HG02623 (cell line): Measurements from ENCODE around the gene PARM1.

ENCODE experiments used
- ATAC-seq: cut with Tn5 transposase; IDR thresholded peaks from one replicate; pipeline ENCODE4 v1.9.1; 2021; ENCODE audit warnings: moderate library complexity; ENCODE audit not compliant: unreplicated experiment

Gene PARM1

DNA sequence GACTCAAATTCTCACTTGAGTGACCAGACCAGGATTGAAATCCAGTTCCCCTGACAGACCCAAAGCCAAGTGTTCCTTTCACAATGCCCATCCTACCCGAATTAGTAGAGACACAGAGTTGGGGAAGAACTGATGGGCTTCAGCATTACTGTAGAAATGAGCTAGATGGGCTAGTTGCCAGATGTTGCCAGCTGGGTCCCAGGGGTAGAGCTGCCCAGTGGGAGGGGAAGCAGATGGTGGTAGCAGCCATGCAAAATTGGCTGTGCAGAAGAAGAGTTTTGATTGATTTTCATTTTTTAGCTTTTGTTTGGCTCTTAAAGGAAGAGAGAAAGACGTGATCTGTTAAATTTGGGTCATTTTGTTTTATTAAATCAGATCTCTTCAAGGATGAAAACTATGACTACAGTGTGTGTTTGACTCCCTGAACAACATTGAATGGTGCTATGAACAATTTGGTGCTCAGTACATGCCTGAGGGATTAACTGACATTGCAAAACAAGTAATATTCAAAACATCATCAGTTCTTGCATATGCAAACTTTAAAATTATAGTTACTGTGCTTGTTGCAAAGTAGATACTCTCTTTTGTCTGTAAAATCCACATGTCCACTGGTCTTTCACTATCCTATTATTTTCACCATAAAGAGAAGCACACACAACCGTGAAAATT lies 86.0 kb downstream of the PARM1 start:
- ATAC-seq, result no peak

DNA sequence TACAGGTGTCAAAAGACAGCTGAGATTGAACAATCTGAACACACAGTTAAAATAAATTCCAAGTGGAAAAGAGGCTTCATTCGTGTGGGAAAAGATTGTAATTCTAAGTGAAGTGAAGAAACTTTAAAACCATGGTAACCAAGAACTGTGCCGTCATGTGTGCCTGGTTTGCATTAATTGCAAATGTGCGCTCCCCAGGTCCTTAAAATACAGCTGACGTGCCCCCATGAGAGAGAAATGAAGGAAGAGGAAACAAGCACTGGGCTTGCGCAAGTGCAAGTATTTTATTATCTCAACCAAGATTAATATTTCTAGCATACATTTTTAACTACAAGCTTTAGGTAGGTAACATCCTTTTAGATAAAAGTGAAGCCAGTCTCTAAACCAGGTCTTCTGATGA lies 92.5 kb downstream of the PARM1 start:
- ATAC-seq, result no peak

DNA sequence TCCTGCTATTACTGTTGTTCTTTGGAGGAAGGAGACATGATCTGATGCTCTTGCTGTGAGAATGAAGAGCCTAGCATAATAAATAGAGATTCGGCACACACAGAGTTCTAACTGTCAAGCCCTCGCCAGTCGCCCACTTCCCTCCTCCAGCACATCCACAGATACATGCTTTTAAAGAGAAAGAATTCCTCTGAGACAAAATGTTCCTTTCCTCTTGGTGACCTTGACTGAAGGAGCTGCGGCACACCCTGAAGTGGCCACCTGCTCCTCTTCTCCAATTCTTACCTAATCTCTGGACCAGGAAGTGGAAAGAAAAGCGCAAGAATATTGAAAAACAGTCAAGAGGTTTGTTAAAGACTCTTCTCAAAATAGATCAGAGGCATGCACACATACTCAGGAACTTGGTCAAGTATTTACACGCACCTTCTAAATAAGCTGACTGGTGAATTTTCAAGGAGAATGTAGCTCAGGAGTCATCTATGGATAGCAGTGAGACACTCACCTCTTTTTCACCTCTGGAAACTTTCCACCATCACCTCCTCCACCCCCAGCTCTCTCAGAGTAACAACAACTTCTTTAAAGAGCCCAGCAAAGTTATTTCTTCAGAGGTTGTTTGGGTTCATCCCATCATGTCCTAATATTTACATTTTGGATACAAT lies 95.4 kb downstream of the PARM1 start:
- no peak for ATAC-seq

DNA sequence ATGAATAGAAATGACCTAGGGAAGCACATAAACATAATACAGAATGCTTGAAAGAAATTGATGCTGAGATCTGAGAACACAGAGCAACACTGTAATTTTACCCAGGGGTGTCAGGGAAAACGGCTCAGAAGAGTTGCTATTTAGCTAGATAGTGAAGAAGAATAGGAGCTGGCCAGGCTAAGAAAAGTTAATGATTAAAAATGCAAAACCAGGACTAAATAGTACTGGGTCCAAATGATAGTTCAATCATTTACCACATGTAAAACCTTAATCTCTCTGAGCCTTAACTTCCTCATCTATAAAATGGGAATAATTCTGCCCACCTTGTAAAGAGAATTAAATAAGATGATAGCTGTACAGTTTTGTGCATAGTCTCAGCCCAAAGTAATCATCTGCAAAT lies 97.1 kb downstream of the PARM1 start:
- ATAC-seq, result no peak

DNA sequence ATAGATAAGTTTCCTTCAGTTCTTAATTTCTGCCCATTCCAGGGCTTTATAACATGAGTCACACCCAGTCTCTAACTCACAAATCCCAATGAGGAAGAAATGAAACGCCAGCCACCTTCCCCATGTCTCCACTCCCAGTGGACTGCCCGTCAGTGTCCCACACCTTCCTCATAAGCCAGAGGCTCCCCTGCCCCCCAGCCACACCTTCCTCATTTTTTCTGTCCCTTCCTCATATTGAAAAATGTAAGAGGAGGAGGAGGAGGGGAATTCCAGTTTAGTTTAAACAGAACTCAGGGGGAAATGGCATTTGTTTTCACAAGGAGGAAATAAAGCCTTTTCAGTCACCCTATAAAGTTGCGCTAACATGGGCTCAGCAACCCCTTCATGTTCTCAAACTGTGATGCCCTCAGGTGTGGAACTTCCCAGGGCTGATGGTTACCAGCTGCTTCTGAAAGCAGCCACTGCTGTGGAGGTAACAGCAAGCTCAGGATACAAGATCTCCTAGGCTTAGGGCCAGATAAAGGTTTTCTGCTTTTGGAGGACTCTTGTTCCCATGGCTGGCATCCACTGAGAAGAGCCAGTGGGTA lies 97.8 kb downstream of the PARM1 start:
- ATAC-seq, result no peak

DNA sequence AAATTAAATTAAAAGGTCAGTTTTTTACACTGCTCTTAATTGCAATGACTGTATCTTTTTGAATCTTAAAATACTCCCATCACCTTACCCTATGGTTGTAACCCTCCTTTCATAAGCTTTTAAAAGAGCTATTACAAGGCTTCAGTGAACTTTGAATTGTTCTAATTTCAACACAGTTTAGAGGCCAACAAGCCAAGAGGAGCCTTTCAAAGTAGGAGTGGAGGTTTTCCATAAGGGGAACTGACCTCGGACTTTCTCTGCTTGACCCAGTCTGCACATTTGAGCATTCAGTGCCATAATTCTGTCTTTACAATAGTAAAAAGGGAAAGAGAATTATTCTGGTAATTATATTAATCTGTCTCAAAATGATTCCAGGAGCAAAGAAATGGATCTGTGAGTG lies 98.9 kb downstream of the PARM1 start:
- ATAC-seq, result no peak

DNA sequence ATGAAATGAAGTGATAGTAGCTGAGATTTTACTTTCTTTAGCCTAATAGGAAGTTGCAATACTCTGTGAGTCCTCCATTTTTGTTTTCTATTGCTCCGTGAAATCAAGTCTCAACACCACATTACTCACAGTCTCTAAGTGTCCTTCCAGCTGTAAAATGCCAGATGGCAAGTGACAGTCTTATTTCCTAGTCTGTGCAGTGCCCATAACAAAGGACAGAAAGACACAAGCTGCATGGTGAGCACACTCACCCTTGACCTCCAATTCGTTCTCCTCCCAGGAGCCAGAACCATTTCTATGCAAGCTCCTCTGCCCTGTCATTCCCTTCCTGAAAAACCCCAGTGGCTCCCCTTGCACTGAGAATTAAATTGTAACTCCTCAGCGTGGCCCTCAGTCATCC lies 101.6 kb downstream of the PARM1 start:
- no peak for ATAC-seq

DNA sequence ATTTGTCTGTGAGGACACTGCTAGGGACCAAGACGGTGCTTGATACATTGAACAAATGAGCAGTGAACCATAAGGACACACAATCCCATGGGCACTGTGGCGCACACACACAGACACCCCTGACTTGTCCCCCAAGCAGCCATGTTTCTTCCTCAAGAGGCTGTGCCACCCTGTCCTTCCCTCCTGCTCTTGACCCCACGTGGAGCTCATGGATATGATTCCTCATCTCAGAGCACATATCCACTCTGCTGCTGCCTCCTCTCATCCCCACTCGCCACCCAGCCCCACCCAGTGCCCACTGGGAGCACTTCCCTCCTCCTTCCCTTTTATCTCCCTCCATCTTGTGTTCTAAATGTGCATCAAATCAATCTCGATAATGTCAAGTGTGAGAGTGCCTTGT lies 102.4 kb downstream of the PARM1 start:
- no peak for ATAC-seq

DNA sequence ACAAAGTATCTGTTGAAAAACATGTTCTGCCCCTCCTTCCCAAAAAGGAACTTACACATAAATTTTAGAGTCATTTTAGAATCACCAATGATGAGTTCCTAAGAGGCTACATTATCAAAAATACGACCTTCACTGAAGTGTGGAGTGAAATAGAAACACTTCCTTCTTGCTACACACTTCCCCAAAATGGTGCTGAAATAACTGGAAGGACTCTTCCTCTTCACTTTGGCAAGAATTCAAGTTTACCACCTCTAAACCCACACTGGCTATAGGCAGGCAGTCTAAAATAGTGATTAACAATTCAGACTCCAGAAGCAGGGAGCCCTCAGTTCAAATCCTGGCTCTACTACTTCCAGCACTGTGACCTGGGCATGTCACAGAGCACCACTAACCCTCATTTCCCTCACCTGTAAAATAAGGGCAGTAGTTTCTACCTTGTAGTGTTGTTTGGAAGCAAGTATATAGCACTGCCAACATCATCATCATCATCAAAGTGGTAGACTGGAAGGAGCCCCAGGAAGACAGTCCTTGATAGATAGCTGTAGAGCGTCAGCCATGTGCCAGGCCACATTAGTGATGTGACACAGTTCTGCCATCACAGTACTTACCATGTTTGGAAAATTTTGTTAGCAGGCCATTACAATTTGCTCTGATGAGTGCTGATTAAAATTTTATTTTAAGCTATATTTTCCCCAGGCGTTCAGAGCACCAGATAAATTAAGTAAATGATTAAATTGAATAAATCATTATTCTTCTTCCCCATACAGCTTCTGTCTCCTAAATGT lies 103.3 kb downstream of the PARM1 start:
- no peak for ATAC-seq

DNA sequence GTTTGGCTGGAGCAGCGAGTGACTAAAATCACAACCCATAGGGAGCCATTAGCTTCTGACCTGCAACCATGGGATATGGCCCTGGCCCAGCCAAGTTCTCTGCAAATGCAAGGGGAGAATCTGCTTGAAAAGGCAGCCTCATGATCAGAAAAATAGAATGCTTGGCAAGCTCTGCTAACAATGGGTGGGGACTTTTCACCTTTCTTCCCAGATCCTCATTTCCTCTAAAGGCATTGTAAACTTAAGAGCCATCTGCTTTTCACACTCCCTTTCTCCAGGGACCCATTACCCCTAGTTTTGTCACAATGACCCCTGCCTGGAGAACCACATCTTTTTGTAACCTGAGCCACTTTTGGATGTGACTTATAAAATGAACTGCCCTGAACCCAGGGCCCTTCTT lies 104.3 kb downstream of the PARM1 start:
- ATAC-seq, result no peak

DNA sequence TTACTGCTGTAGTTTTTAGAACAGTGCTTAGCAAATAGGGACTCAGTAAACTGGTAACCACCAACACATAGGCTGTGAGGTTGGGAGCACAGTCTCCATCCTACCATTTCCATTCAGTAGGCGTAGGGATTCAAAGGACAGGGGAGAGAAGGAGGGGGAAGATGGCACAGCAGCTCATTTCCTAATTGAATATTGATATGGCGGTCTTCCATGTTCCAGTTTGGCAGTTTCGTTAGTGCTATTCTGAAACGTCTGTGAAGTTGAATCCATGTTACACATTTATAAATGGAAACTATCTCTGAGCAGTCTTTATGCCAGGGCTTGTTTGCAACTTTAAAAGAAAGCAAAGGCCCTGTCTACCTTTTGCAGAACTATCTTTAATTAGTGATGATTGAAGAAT lies 105.5 kb downstream of the PARM1 start:
- no peak for ATAC-seq

DNA sequence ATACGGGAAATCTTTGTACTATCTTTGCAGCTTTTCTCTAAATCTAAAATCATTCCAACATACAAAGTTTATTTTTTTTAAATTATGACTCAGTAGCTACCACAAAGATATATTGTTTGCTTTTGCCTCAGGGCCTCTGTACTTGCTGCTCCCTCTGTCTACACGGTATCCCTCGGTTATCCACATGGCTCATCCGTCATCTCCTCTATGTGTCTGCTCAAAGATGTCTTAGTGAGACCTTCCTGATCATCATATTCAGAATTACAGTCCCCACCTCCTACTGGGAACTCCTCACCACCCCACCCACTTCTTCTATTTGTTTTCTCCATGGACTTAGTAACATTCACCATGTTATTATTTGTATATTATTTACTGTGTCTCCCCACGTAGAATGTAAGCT lies 107.8 kb downstream of the PARM1 start:
- ATAC-seq, result no peak

DNA sequence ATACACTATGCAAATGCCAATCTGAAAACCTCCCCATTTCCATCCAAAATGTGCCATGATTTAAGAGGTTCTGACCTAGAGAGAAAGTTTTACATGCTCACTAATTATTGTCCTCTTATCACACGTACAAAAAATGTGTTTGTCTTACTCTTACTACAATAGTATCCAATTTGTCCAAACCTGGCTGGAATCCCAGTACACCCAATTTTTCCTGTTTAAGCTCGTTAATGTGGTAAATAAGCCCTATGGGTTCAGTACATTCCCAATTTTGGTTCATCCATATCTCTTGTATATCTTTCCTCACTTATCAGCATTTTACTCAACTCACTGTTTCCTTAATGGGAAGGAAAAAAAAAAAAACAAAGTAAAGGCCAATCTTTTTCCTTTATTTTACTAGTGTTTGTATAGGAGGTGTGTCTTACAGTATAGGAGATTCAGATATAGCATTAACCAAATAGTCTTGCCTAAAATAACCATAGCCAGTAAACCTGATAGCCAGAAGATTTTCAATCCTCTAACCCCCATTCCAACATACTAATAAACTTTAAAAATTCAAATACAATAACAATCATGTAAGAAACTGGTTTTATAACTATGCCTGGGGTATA lies 109.8 kb downstream of the PARM1 start:
- ATAC-seq, result no peak

DNA sequence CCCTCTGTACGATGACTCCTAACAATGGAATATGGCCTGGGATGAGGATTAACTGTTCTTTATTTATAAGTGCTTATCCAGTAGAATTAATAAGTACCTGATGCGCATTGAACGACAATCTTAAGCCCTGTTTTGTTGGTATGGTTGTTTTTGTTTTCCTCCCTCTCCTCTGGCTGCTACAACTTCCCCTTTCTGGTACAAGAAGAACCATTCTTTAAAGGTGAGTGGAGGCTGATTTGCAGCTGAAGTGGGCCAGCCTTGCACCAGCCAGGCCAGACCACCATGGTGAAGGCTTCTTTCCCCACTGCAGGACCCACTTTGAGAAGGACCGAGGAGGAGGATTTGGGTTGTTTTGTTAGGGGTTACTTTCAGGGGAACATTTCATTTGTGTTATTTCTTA lies 113.3 kb downstream of the PARM1 start:
- ATAC-seq, result no peak

DNA sequence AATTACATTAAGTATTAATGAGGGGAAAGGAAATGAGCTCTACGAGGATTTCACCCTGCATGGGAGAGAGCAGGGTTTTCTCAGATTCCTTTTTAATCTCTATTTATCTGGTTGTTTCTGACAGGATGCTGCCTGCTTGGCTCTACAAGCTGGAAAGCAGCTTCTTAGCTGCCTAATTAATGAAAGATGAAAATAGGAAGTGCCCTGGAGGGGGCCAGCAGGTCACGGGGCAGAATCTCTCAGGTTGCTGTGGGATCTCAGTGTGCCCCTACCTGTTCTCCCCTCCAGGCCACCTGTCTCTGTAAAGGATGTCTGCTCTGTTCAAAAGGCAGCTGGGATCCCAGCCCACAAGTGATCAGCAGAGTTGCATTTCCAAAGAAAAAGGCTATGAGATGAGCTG lies 113.7 kb downstream of the PARM1 start:
- no peak for ATAC-seq

DNA sequence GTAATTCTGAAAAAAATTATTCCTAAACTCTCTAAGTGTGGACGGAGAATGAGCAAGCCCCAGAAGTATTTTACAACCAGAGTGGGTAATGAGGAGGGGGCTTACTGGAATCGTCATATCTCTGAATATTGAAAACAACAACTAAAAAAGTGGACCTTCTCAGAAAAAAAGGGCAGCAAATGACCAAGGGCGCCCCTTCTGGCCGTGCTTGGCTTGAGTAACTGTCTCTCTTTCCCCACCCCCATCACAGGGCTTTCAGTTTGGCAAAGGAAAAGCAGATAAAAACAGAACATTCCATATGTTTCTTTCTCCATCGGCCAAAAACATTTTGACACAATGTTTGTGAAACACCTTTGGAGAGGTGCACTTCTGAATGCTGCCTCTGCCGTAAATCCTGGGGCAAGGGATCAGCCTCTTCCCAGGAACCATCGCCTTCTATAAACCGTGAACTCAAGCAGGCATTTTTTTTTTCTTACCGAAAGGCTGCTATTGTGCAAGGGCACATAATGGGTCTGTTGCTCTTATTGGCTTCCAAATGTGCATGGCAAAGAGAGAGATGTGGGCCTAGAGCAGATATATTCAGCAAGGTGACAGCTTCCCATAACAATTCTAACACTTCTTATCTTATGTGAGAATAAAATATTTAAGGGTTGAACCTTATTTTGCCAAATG lies 115.4 kb downstream of the PARM1 start:
- no peak for ATAC-seq

DNA sequence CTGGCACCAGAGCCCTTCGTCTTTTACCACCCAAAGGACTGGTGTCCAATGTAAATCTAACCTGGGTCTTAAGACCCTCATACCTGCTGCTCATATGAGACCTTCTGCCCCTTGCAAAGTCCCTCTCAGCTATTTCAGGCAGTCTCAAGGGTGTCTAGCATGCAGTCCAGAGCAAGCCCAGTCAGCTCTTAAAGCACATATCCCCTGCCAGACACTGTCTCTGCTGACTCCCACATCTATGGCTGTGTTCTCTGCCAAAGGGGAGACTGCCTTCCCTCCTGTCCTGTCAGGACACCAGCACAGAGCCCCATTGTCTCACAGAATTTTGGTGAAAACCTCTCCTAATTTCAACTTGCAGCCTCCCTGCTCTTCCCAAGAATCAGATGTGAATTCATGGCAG lies 118.5 kb downstream of the PARM1 start:
- ATAC-seq, result no peak

DNA sequence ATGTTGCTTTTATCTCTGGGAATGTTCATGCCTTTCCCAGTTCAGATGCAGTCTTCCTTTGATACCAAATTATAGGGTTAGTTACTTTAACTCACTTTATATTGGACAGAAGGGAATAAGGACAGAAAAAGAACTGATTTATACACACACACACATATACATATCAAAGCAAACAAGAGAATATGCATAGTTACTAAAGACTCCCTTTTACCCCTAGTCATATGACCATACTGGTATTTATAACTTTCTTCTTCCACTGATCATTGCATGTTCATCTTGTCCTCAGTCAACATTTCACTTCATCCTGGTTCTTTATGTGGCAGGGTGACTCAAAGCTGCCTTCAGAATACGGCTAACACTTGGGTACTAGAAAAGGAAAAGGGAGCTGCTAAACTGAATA lies 120.4 kb downstream of the PARM1 start:
- ATAC-seq, result no peak

DNA sequence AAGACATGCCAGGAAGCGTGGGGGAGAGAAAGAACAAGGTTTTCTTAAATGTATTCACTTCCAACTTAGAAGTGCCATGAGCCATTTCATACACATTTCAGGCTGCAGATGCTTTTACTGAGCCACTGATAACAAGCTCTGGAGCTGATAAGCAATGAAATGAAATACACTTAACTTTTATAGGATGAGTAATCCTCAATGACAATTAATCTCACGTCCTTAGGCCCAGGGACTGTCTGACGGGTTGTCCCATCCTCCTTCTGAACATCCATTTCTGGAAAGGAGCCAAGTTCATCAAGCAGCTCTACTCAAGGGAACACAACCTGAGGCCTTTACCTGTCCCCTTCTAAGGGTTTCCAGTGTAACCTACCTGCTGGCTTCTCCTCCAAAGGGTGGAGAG lies 121.2 kb downstream of the PARM1 start:
- ATAC-seq, result no peak

DNA sequence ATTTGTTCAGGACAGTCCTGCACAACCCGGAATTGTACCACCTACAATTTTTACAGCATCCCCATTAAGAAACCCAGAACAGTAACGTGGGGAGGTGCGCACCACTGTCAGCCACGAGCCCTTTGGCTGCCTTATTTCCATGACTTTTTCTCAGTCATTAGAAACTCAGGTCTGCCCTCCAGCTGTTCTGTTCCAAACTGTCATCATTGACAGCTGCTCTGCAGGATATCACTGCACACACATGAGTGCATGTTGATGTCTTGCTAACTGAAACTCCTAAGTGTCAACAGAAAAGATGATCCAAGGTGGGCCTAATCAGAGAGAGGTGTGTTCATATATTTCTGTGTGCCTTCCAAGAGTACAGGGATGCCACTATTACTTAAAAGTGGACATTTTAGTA lies 123.4 kb downstream of the PARM1 start:
- no peak for ATAC-seq

DNA sequence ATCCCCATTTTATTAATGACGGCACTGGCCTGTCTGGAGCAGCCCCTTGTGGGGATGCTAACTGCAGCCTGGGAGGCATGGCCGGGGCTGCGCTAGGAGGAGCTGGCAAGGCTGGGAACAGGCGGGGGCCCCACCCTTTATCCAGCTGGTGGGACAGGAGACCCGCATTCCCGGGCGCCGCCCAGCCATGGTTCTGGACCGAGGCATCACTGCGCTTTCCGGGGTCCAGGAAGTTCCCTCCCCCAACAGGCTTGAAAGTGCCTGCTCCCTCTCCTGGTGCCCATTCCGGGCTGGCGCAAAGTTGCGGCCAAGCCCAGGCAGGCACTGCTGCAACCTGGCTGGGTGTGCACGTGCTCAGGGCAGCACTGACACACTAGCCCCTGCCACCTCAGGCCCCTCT lies 124.5 kb downstream of the PARM1 start:
- ATAC-seq, result no peak
